Osteocyte (in vitro differentiated cells): Measurements from ENCODE around the gene TRIP12. TPM values are rescaled to one million over a fixed set of nuclear protein-coding genes. Genes with fewer than 3 reads are reported as not detected.

Source experiments
- DNase-seq: peaks from one replicate; pipeline ENCODE4 v3.0.0; 2021; ENCODE audit warnings: mixed read lengths; ENCODE audit not compliant: unreplicated experiment; ENCODE audit errors: extremely low spot score
- H3K27ac Mint-ChIP-seq: one replicate; pipeline ENCODE4 v1.8.0; 2021; ENCODE audit warnings: mild to moderate bottlenecking, mixed read lengths; ENCODE audit not compliant: unreplicated experiment
- H3K27me3 Mint-ChIP-seq: one replicate; pipeline ENCODE4 v1.8.0; 2021; ENCODE audit warnings: mixed read lengths; ENCODE audit not compliant: unreplicated experiment
- H3K36me3 Mint-ChIP-seq: one replicate; pipeline ENCODE4 v1.8.0; 2021; ENCODE audit warnings: mixed read lengths; ENCODE audit not compliant: unreplicated experiment
- H3K4me1 Mint-ChIP-seq: one replicate; pipeline ENCODE4 v1.8.0; 2021; ENCODE audit warnings: mixed read lengths; ENCODE audit not compliant: unreplicated experiment
- H3K4me3 Mint-ChIP-seq: one replicate; pipeline ENCODE4 v1.8.0; 2021; ENCODE audit warnings: mild to moderate bottlenecking, moderate library complexity, mixed read lengths; ENCODE audit not compliant: unreplicated experiment
- H3K9me3 Mint-ChIP-seq: one replicate; pipeline ENCODE4 v1.8.0; 2021; ENCODE audit warnings: mixed read lengths; ENCODE audit not compliant: unreplicated experiment
- total RNA-seq: library from RNA; stranded (reverse); gene quantifications from 2 replicates; pipeline ENCODE4 v1.2.1, GENCODE V29; 2021
- TF ChIP-seq, protein P1 (sequence below): fragments of 200-600 bp; sonication (generic); IDR thresholded peaks from 2 replicates; pipeline ENCODE4 v1.5.0; 2021; ENCODE audit warnings: antibody characterized with exemption, mild to moderate bottlenecking, moderate library complexity

Gene TRIP12
- total RNA-seq, 1 donor from 2014 or later, result 272 TPM

DNA sequence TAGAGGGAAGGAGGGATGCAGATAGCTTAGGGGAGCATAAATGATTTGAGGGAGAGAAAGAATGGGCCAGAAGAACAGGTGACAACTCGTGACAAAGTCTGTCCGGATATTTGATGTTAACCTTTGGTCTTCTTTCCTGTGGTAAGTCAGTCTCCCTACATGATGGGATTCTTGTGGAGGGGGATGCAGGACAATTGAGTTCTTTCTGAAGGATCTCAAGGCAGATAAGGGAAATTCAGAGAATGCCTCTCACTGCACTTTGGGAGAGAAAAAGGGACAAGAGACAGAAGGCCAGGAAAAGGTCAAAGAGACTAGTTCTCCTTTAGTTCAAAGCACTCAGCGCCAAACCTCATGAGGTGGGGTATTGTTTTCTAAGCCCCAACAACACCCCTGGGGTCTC lies 34.7 kb upstream of the TRIP12 start:
- Mint-ChIP-seq H3K4me3 (no peak overlapping the region), H3K36me3 (no peaks in the 10 kb centered on the region), H3K9me3 (no peaks in the 10 kb centered on the region), H3K27ac (no peak overlapping the region), H3K27me3 (no peaks in the 10 kb centered on the region), H3K4me1 (no peaks in the 10 kb centered on the region)
- DNase-seq, result no peak
- TF ChIP-seq, protein P1, sequence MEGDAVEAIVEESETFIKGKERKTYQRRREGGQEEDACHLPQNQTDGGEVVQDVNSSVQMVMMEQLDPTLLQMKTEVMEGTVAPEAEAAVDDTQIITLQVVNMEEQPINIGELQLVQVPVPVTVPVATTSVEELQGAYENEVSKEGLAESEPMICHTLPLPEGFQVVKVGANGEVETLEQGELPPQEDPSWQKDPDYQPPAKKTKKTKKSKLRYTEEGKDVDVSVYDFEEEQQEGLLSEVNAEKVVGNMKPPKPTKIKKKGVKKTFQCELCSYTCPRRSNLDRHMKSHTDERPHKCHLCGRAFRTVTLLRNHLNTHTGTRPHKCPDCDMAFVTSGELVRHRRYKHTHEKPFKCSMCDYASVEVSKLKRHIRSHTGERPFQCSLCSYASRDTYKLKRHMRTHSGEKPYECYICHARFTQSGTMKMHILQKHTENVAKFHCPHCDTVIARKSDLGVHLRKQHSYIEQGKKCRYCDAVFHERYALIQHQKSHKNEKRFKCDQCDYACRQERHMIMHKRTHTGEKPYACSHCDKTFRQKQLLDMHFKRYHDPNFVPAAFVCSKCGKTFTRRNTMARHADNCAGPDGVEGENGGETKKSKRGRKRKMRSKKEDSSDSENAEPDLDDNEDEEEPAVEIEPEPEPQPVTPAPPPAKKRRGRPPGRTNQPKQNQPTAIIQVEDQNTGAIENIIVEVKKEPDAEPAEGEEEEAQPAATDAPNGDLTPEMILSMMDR, result no peak

DNA sequence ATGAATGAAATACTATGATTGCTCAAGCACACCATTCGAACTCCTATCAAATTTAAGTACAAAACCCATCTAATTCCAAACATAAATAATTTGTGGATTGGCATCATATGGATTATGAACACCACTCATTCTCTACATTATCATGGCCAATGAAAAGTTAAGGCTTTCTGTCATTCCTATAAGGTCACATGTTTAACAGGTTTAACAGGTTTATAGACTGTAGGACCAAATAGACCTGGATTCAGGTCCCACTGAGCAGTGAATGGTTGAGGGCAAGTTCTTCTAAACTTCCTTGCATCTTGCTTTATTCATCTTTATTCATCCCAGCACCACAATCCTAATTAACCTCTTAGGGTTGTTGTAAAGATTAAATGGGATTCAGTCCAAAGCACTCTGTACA lies 33.9 kb upstream of the TRIP12 start:
- TF ChIP-seq, protein P1, result no peak
- Mint-ChIP-seq H3K4me3 (no peak overlapping the region), H3K9me3 (no peaks in the 10 kb centered on the region), H3K27ac (no peak overlapping the region), H3K27me3 (no peaks in the 10 kb centered on the region), H3K36me3 (no peaks in the 10 kb centered on the region), H3K4me1 (no peaks in the 10 kb centered on the region)
- DNase-seq, result no peak

DNA sequence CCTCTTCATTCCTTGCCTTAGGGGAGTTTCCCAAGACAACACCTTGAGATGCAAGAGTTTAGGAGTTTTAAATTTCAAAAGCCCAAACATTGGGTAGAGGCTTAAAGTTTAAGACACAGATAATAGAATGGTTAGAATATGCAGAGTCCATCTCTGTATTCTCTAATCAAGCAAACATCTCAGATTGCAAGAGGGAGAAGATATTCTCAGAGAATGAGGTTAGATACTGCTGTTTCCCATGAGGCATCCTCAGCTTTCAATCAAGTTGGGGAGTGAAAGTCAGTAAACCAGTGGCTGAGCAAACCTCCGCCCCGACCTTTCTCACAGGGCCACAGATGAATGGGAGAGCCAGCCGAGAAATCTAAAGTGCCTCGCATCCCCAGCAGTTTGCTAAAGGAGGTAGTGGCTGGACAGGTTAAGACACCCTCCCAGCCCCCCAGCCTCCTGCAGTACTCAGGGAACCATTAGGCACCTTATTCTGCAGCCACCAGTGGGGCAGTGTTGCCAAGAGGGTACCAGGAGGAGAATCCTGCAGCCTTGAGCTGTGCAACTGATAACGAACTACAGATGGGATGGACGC lies 30.5 kb upstream of the TRIP12 start:
- Mint-ChIP-seq H3K36me3 (no peaks in the 10 kb centered on the region), H3K27me3 (no peaks in the 10 kb centered on the region), H3K4me3 (no peak overlapping the region), H3K4me1 (no peaks in the 10 kb centered on the region), H3K9me3 (no peaks in the 10 kb centered on the region), H3K27ac (no peak overlapping the region)
- no peak for DNase-seq
- TF ChIP-seq, protein P1, result no peak

DNA sequence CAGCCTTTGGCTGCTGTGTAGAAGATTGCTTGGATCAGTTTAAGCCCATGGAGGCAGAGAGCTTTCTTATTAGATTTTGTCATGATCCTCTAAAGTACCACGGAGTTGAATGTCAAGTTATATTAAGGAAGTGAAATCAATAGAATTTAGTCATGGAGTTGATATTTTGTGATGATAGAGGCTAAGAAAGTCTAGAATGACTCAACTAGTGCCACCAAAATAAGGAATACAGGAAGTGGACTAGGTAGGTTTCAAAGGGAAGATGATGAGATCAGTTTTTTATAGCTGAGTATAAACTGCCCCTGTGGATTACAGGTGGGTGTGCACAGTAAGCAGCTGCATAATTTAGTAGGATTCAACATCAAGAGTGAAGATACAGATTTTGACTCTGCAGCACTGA lies 25.7 kb upstream of the TRIP12 start:
- no peak overlapping the region for H3K4me3 Mint-ChIP-seq
- no peak overlapping the region for H3K27ac Mint-ChIP-seq
- no peaks in the 10 kb centered on the region for H3K4me1 Mint-ChIP-seq
- TF ChIP-seq, protein P1, result no peak
- no peaks in the 10 kb centered on the region for H3K27me3 Mint-ChIP-seq
- H3K36me3 Mint-ChIP-seq, result no peaks in the 10 kb centered on the region
- H3K9me3 Mint-ChIP-seq, result no peaks in the 10 kb centered on the region
- DNase-seq, result no peak

DNA sequence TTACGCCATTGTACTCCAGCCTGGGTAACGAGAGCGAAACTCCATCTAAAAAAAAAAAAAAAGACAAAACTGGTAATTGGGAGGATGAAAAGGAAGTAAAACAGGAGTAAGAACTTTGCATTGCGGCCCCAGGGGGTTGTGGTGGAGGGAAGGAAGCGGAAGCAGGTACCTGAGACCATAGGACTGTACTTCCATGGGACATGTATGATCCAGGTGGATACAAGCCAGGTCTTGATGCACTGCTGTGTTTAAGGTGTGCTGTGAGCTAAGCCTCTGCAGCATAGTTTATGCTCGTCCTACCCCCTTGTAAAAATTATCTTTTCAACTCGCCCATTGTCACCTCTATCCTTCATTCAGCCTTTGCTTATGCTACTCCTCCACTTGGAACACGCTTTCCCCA lies 24.2 kb upstream of the TRIP12 start:
- H3K4me3 Mint-ChIP-seq, result no peak overlapping the region
- no peak for DNase-seq
- H3K36me3 Mint-ChIP-seq, result no peaks in the 10 kb centered on the region
- H3K27me3 Mint-ChIP-seq, result no peaks in the 10 kb centered on the region
- TF ChIP-seq, protein P1, result no peak
- H3K27ac Mint-ChIP-seq, result no peak overlapping the region
- H3K4me1 Mint-ChIP-seq, result no peaks in the 10 kb centered on the region
- H3K9me3 Mint-ChIP-seq, result no peaks in the 10 kb centered on the region
